ENCODE data around the gene ADPRHL1. TPM values are rescaled to one million over a fixed set of nuclear protein-coding genes. Genes with fewer than 3 reads are reported as not detected.

ADPRHL1 gene
- total RNA-seq, 2 experiments from 2014 or later = 0.73 to 0.87 TPM

- CTCF ChIA-PET = no interaction called here
- Mint-ChIP-seq H3K27ac (no peak overlapping the region), H3K4me1 (ENCODE audit: low read depth) (no peaks in the 10 kb centered on the region), H3K36me3 (ENCODE audit: low read depth) (no peaks in the 10 kb centered on the region), H3K27me3 (ENCODE audit: low read depth) (no peaks in the 10 kb centered on the region), H3K4me3 (no peak overlapping the region), H3K9me3 (ENCODE audit: insufficient read depth) (no peaks in the 10 kb centered on the region)
- POLR2A ChIA-PET = no interaction called here
- DNase-seq (no peak), ATAC-seq (no peak)
Observed at GRCh38 chr13:113407103-113407530, 46.2 kb downstream of the ADPRHL1 start.

GRCh38 chr13:113406321-113407102, 46.8 kb downstream of the ADPRHL1 start:
- Mint-ChIP-seq H3K9me3 (ENCODE audit: insufficient read depth) (no peaks in the 10 kb centered on the region), H3K36me3 (ENCODE audit: low read depth) (no peaks in the 10 kb centered on the region), H3K27ac (no peak overlapping the region), H3K27me3 (ENCODE audit: low read depth) (no peaks in the 10 kb centered on the region), H3K4me1 (ENCODE audit: low read depth) (no peaks in the 10 kb centered on the region), H3K4me3 (no peak overlapping the region)
- no peak for DNase-seq
- ChIA-PET CTCF (no interaction called here), POLR2A (no interaction called here)
- no peak for ATAC-seq

- ChIA-PET POLR2A (no interaction called here), CTCF (no interaction called here)
- DNase-seq = no peak
- Mint-ChIP-seq H3K4me3 (no peak overlapping the region), H3K36me3 (ENCODE audit: low read depth) (no peaks in the 10 kb centered on the region), H3K27me3 (ENCODE audit: low read depth) (no peaks in the 10 kb centered on the region), H3K4me1 (ENCODE audit: low read depth) (no peaks in the 10 kb centered on the region), H3K9me3 (ENCODE audit: insufficient read depth) (no peaks in the 10 kb centered on the region), H3K27ac (no peak overlapping the region)
- no peak for ATAC-seq
Observed at GRCh38 chr13:113405481-113406300, 47.6 kb downstream of the ADPRHL1 start.

- H3K36me3 Mint-ChIP-seq (ENCODE audit: low read depth) = no peaks in the 10 kb centered on the region
- ChIA-PET POLR2A (no interaction called here), CTCF (no interaction called here)
- DNase-seq = no peak
- H3K27ac Mint-ChIP-seq = no peak overlapping the region
- no peaks in the 10 kb centered on the region for H3K9me3 Mint-ChIP-seq (ENCODE audit: insufficient read depth)
- H3K4me3 Mint-ChIP-seq = no peak overlapping the region
- ATAC-seq = no peak
- H3K4me1 Mint-ChIP-seq (ENCODE audit: low read depth) = no peaks in the 10 kb centered on the region
- no peaks in the 10 kb centered on the region for H3K27me3 Mint-ChIP-seq (ENCODE audit: low read depth)
Observed at GRCh38 chr13:113404723-113405471, 48.4 kb downstream of the ADPRHL1 start.

- ChIA-PET CTCF (no interaction called here), POLR2A (no interaction called here)
- Mint-ChIP-seq H3K36me3 (ENCODE audit: low read depth) (no peaks in the 10 kb centered on the region), H3K27ac (no peak overlapping the region), H3K4me3 (no peak overlapping the region), H3K4me1 (ENCODE audit: low read depth) (no peaks in the 10 kb centered on the region), H3K9me3 (ENCODE audit: insufficient read depth) (no peaks in the 10 kb centered on the region), H3K27me3 (ENCODE audit: low read depth) (no peaks in the 10 kb centered on the region)
- ATAC-seq = peak; percentile 33
- no peak for DNase-seq
Observed at GRCh38 chr13:113404366-113404722, 48.9 kb downstream of the ADPRHL1 start.

GRCh38 chr13:113403255-113404104, 49.8 kb downstream of the ADPRHL1 start:
- no peak for DNase-seq
- POLR2A ChIA-PET = no interaction called here
- Mint-ChIP-seq H3K4me3 (no peak overlapping the region), H3K9me3 (ENCODE audit: insufficient read depth) (no peaks in the 10 kb centered on the region), H3K36me3 (ENCODE audit: low read depth) (no peaks in the 10 kb centered on the region), H3K27ac (no peak overlapping the region), H3K27me3 (ENCODE audit: low read depth) (no peaks in the 10 kb centered on the region), H3K4me1 (ENCODE audit: low read depth) (no peaks in the 10 kb centered on the region)
- ATAC-seq = no peak
- CTCF ChIA-PET = interaction anchor here (1.2 kb wide), 1 partner anchor 461 kb away, joined by 4 read pairs; no protein-coding TSS in a partner anchor

GRCh38 chr13:113402471-113403254, 50.6 kb downstream of the ADPRHL1 start:
- no peak overlapping the region for H3K27ac Mint-ChIP-seq
- H3K4me1 Mint-ChIP-seq (ENCODE audit: low read depth) = no peaks in the 10 kb centered on the region
- peaks cover 3% of the 10 kb centered on the region for H3K27me3 Mint-ChIP-seq (ENCODE audit: low read depth)
- no peak overlapping the region for H3K4me3 Mint-ChIP-seq
- CTCF ChIA-PET = interaction anchor here (1.2 kb wide), 1 partner anchor 460 kb away, joined by 4 read pairs; no protein-coding TSS in a partner anchor
- H3K36me3 Mint-ChIP-seq (ENCODE audit: low read depth) = no peaks in the 10 kb centered on the region
- ATAC-seq (no peak), DNase-seq (no peak)
- POLR2A ChIA-PET = no interaction called here
- no peaks in the 10 kb centered on the region for H3K9me3 Mint-ChIP-seq (ENCODE audit: insufficient read depth)

- no peak overlapping the region for H3K4me3 Mint-ChIP-seq
- DNase-seq (no peak), ATAC-seq (no peak)
- peaks cover 3% of the 10 kb centered on the region for H3K27me3 Mint-ChIP-seq (ENCODE audit: low read depth)
- no peak overlapping the region for H3K27ac Mint-ChIP-seq
- ChIA-PET POLR2A (no interaction called here), CTCF (no interaction called here)
- H3K9me3 Mint-ChIP-seq (ENCODE audit: insufficient read depth) = no peaks in the 10 kb centered on the region
- H3K4me1 Mint-ChIP-seq (ENCODE audit: low read depth) = no peaks in the 10 kb centered on the region
- H3K36me3 Mint-ChIP-seq (ENCODE audit: low read depth) = no peaks in the 10 kb centered on the region
Observed at GRCh38 chr13:113401452-113402415, 51.6 kb downstream of the ADPRHL1 start.

- Mint-ChIP-seq H3K9me3 (ENCODE audit: insufficient read depth) (no peaks in the 10 kb centered on the region), H3K27ac (no peak overlapping the region), H3K36me3 (ENCODE audit: low read depth) (no peaks in the 10 kb centered on the region), H3K27me3 (ENCODE audit: low read depth) (peaks cover 3% of the 10 kb centered on the region), H3K4me1 (ENCODE audit: low read depth) (no peaks in the 10 kb centered on the region), H3K4me3 (no peak overlapping the region)
- DNase-seq = no peak
- CTCF ChIA-PET = no interaction called here
- no peak for ATAC-seq
- POLR2A ChIA-PET = no interaction called here
Observed at GRCh38 chr13:113400621-113401451, 52.5 kb downstream of the ADPRHL1 start.

Data from activated CD8-positive, alpha-beta T cell treated with anti-CD3 and anti-CD28 coated beads, Interleukin-2, amount 10 ng/mL, durations not matched to agents 7 days and 5 days (primary cell).